PFSK-1 (cell line): Measurements from ENCODE around the gene RPGR.

ENCODE experiments used
- FOXP2 ChIP-seq: optimal IDR thresholded peaks from 2 replicates; pipeline ENCODE3; 2011; ENCODE audit warnings: borderline replicate concordance, control low read depth, inconsistent platforms; ENCODE audit not compliant: insufficient read depth; ENCODE audit errors: extremely low read length, extremely low read depth
- POLR2AphosphoS5 ChIP-seq: IDR thresholded peaks from 2 replicates; pipeline ENCODE4 v1.6.1; 2012; ENCODE audit warnings: low read depth, mild to moderate bottlenecking, control low read depth, low read length, moderate library complexity
- SIN3A ChIP-seq: IDR thresholded peaks from 2 replicates; pipeline ENCODE4 v1.6.1; 2012; ENCODE audit warnings: mild to moderate bottlenecking, low read length, moderate library complexity, borderline replicate concordance; ENCODE audit not compliant: insufficient read depth
- TAF1 ChIP-seq: IDR thresholded peaks from 2 replicates; pipeline ENCODE4 v1.6.1; 2012; ENCODE audit warnings: low read length, control low read depth, borderline replicate concordance; ENCODE audit not compliant: insufficient read depth
- TF ChIP-seq, protein P1 (sequence below), 2 experiments: IDR thresholded peaks; 2 replicates each; pipeline versions ENCODE4 v1.6.1 to v1.8.0; 2011 to 2012; ENCODE audit warnings: low read depth in 2 of 2, low read length in 2 of 2, control low read depth in 1 of 2, inconsistent platforms in 1 of 2, mild to moderate bottlenecking in 1 of 2, moderate library complexity in 1 of 2; ENCODE audit not compliant: insufficient read depth in 1 of 2

The RPGR gene

DNA sequence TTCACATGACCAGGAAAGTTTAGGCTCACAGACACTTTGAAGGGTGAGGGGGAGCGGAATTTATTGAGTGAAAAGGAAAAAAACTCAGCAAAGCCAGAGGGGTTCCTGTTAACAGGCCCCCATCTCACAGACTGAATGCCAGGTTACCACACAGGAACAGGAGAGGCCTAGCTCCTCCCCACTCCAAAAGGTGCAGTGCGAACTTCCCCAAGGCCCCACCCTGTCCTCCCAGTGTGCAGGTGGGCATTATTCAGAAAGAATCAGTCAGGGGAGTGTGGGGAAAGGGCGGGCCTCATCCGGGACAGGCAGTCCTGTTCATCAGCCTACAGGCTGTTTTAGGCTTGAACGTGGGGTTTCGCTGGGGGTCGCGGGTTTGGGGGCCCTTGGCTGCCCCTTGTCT lies 29.1 kb upstream of the RPGR start:
- TF ChIP-seq POLR2AphosphoS5 (no peak), FOXP2 (no peak), TAF1 (no peak), SIN3A (no peak)
- TF ChIP-seq, protein P1, sequence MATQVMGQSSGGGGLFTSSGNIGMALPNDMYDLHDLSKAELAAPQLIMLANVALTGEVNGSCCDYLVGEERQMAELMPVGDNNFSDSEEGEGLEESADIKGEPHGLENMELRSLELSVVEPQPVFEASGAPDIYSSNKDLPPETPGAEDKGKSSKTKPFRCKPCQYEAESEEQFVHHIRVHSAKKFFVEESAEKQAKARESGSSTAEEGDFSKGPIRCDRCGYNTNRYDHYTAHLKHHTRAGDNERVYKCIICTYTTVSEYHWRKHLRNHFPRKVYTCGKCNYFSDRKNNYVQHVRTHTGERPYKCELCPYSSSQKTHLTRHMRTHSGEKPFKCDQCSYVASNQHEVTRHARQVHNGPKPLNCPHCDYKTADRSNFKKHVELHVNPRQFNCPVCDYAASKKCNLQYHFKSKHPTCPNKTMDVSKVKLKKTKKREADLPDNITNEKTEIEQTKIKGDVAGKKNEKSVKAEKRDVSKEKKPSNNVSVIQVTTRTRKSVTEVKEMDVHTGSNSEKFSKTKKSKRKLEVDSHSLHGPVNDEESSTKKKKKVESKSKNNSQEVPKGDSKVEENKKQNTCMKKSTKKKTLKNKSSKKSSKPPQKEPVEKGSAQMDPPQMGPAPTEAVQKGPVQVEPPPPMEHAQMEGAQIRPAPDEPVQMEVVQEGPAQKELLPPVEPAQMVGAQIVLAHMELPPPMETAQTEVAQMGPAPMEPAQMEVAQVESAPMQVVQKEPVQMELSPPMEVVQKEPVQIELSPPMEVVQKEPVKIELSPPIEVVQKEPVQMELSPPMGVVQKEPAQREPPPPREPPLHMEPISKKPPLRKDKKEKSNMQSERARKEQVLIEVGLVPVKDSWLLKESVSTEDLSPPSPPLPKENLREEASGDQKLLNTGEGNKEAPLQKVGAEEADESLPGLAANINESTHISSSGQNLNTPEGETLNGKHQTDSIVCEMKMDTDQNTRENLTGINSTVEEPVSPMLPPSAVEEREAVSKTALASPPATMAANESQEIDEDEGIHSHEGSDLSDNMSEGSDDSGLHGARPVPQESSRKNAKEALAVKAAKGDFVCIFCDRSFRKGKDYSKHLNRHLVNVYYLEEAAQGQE (IDR thresholded peaks at IDR 0.05; ENCODE audit: insufficient read depth in 1 of 2, low read depth in 2 of 2, low read length in 2 of 2) = no peak

- TF ChIP-seq SIN3A (no peak), FOXP2 (no peak), POLR2AphosphoS5 (no peak), TAF1 (no peak)
- TF ChIP-seq, protein P1 (IDR thresholded peaks at IDR 0.05; ENCODE audit: insufficient read depth in 1 of 2, low read depth in 2 of 2, low read length in 2 of 2) = no peak
Observed at GRCh38 chrX:38352362-38352761, 25.1 kb upstream of the RPGR start, which contains the start of gene OTC. Gene OTC (plus strand): TSS chrX:38352604. CDS start chrX:38352697, 93 bp downstream.

DNA sequence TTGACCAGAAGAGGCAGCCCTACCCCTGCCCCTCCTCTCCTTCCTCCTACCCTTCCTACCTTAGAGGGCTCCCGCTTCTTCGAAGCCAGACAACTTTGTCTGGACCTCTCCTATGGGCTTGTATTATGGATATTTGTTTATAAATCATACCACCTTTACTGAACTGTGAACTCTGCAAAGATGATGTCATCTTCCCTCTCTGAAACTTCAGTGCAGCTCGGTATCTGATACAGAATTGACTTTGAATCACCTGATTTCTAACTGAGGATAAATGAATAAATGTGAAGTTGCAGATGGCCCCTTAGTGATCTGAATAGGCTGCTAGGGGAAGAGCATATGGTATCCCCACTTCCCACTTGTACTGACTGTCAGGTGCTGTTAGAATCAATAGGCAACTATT lies 24.0 kb upstream of the RPGR start:
- TF ChIP-seq TAF1 = no peak
- TF ChIP-seq FOXP2 = no peak
- TF ChIP-seq, protein P1 (IDR thresholded peaks at IDR 0.05; ENCODE audit: insufficient read depth in 1 of 2, low read depth in 2 of 2, low read length in 2 of 2) = no peak
- TF ChIP-seq SIN3A = no peak
- no peak for TF ChIP-seq POLR2AphosphoS5

GRCh38 chrX:38347136-38347535 lies 19.8 kb upstream of the RPGR start:
- no peak for TF ChIP-seq TAF1

DNA sequence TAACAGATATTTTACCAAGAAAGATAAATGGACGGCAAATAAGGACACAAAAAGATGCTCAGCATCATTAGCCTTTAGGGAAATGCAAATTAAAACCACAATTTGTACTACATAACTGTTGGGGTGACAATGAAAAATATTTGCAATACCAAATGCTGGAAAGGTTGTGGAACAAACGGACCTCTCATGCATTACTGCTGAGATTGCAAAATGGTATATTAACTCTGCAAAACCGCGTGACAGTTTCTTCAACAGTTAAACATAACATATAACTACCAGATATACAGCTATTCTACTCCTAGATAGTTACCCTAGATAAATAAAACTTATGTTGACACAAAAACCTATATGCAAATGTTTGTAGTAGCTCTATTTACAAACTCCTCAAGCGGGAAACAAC lies 18.8 kb upstream of the RPGR start:
- TF ChIP-seq FOXP2 (no peak), SIN3A (no peak), POLR2AphosphoS5 (no peak), TAF1 (no peak)
- TF ChIP-seq, protein P1 (IDR thresholded peaks at IDR 0.05; ENCODE audit: insufficient read depth in 1 of 2, low read depth in 2 of 2, low read length in 2 of 2) = no peak
